GM12878 (cell line): ENCODE measurements around the gene LRCH3. TPM values are rescaled to one million over a fixed set of nuclear protein-coding genes. Genes with fewer than 3 reads are reported as not detected.

ENCODE experiments used
- ATAC-seq: fragments of 200-7000 bp; cut with Tn5 transposase; 3 replicates; pipeline ENCODE4 v1.9.1; 2020; ENCODE audit warnings: mild to moderate bottlenecking, moderate library complexity
- BruUV-seq: library from RNA; stranded (reverse); fragments of 400-500 nt; replicated peaks from 2 replicates; lab custom pipeline; 2021; lab: Mats Ljungman, UMichigan
- CTCF ChIA-PET: fragments of 300-600 bp; sonication (Branson Sonifier 250); formaldehyde crosslinking; extraction: SDS; loops from one replicate; lab custom pipeline; 2021; ENCODE audit warnings: inconsistent platforms; lab: Yijun Ruan, JAX
- POLR2A ChIA-PET: fragments of 350-600 bp; formaldehyde crosslinking; extraction: SDS; loops from one replicate; lab custom pipeline; 2021; ENCODE audit warnings: inconsistent platforms; lab: Charles Lee
- RAD21 ChIA-PET: fragments of 300-600 bp; sonication (Branson Sonifier 250); formaldehyde crosslinking; loops from one replicate; lab custom pipeline; 2023; ENCODE audit warnings: antibody characterized with exemption; ENCODE audit not compliant: unreplicated experiment; lab: Charles Lee
- SMC1A ChIA-PET: fragments of 300-600 bp; sonication (Branson Sonifier 250); formaldehyde crosslinking; loops from one replicate; lab custom pipeline; 2023; ENCODE audit not compliant: unreplicated experiment, uncharacterized antibody; lab: Charles Lee
- DNase-seq: peaks from one replicate; pipeline ENCODE4 v3.0.0-alpha.2; 2011; ENCODE audit warnings: low read depth, low spot score
- FAIRE-seq: peaks from 3 replicates; lab custom pipeline; 2011; peaks lifted over from hg19 to GRCh38; lab: Jason Lieb, UNC
- H2AFZ ChIP-seq: 2 replicates; pipeline ENCODE4 v1.6.0; 2011; ENCODE audit warnings: low read depth, low read length, control low read depth; ENCODE audit not compliant: control insufficient read depth
- H3K27ac ChIP-seq: 2 replicates; pipeline ENCODE4 v1.5.1; 2011; ENCODE audit warnings: control low read depth; ENCODE audit not compliant: control insufficient read depth, insufficient read depth
- H3K27me3 ChIP-seq, 2 experiments: replicated peaks in 1 of 2; 2 replicates each; pipeline versions ENCODE4 v1.6.0 to v1.6.1; 2011; ENCODE audit warnings: low read length in 1 of 2; ENCODE audit not compliant: control insufficient read depth in 2 of 2, insufficient read depth in 2 of 2
- H3K36me3 ChIP-seq, 2 experiments: 2 replicates each; pipeline ENCODE4 v1.5.1; 2011; ENCODE audit warnings: low read length in 1 of 2; ENCODE audit not compliant: control insufficient read depth in 2 of 2, insufficient read depth in 2 of 2
- H3K4me1 ChIP-seq: 2 replicates; pipeline ENCODE4 v1.6.1; 2011; ENCODE audit warnings: mild to moderate bottlenecking, low read length, moderate library complexity, mixed read lengths; ENCODE audit not compliant: control insufficient read depth, insufficient read depth
- H3K4me2 ChIP-seq: 2 replicates; pipeline ENCODE4 v1.6.0; 2011; ENCODE audit warnings: control low read depth; ENCODE audit not compliant: control insufficient read depth, insufficient read depth
- H3K4me3 ChIP-seq: fragments of 200-600 bp; sonication (generic); 2 replicates; pipeline ENCODE4 v1.5.1; 2016
- H3K79me2 ChIP-seq: 2 replicates; pipeline ENCODE4 v1.6.0; 2011; ENCODE audit warnings: low read length; ENCODE audit not compliant: control insufficient read depth, insufficient read depth
- H3K9ac ChIP-seq: 2 replicates; pipeline ENCODE4 v1.8.0; 2011; ENCODE audit warnings: low read length, control low read depth, mixed read lengths; ENCODE audit not compliant: control insufficient read depth, insufficient read depth
- H3K9me3 ChIP-seq: replicated peaks from 3 replicates; pipeline ENCODE4 v1.5.1; 2011; ENCODE audit warnings: mild to moderate bottlenecking, low read length; ENCODE audit not compliant: control insufficient read depth, insufficient read depth
- H4K20me1 ChIP-seq: 2 replicates; pipeline ENCODE4 v1.6.0; 2011; ENCODE audit not compliant: control insufficient read depth, insufficient read depth
- BCL11A ChIP-seq: IDR thresholded peaks from 2 replicates; pipeline ENCODE4 v1.6.1; 2011; ENCODE audit warnings: low read depth, low read length
- CHD1 ChIP-seq: IDR thresholded peaks from 2 replicates; pipeline ENCODE4 v1.6.1; 2012; ENCODE audit warnings: low read depth, low read length, improper control_type of control experiment
- FOXM1 ChIP-seq: IDR thresholded peaks from 2 replicates; pipeline ENCODE4 v1.6.1; 2012; ENCODE audit warnings: low read depth, mild to moderate bottlenecking, inconsistent platforms, low read length, moderate library complexity
- HDAC6 ChIP-seq: fragments of 200-600 bp; sonication (generic); IDR thresholded peaks from one replicate; pipeline ENCODE4 v1.8.0; 2017; ENCODE audit warnings: antibody characterized with exemption; ENCODE audit not compliant: unreplicated experiment
- IKZF2 ChIP-seq, 2 experiments: fragments of 450-650 bp; IDR thresholded peaks; 2 replicates each; pipeline ENCODE4 v1.6.1; 2017; ENCODE audit warnings: mild to moderate bottlenecking in 2 of 2, moderate library complexity in 2 of 2
- MEF2A ChIP-seq: IDR thresholded peaks from 2 replicates; pipeline ENCODE4 v1.6.1; 2011; ENCODE audit warnings: low read depth, mild to moderate bottlenecking, low read length, moderate library complexity; ENCODE audit not compliant: insufficient read depth
- MXI1 ChIP-seq: fragments of 150-350 bp; IDR thresholded peaks from 2 replicates; pipeline ENCODE4 v1.6.1; 2011; ENCODE audit warnings: low read depth, mild to moderate bottlenecking, inconsistent platforms, low read length, improper control_type of control experiment
- NBN ChIP-seq: fragments of 450-650 bp; IDR thresholded peaks from 2 replicates; pipeline ENCODE4 v1.6.1; 2016
- PAX5 ChIP-seq: IDR thresholded peaks from 2 replicates; pipeline ENCODE4 v1.6.1; 2011; ENCODE audit warnings: low read depth, low read length, borderline replicate concordance
- POLR2AphosphoS5 ChIP-seq: IDR thresholded peaks from 2 replicates; pipeline ENCODE4 v1.6.1; 2011; ENCODE audit warnings: mild to moderate bottlenecking, low read length, inconsistent platforms
- SMAD5 ChIP-seq: IDR thresholded peaks from 2 replicates; pipeline ENCODE4 v1.6.1; 2016; ENCODE audit warnings: antibody characterized with exemption, low read depth
- SMARCA5 ChIP-seq: fragments of 450-650 bp; IDR thresholded peaks from 2 replicates; pipeline ENCODE4 v1.6.1; 2017; ENCODE audit warnings: mild to moderate bottlenecking
- SP1 ChIP-seq: IDR thresholded peaks from one replicate; pipeline ENCODE4 v1.6.1; 2011; ENCODE audit warnings: low read depth, low read length
- SUPT20H ChIP-seq: IDR thresholded peaks from 2 replicates; pipeline ENCODE4 v1.6.1; 2011; ENCODE audit warnings: low read depth, mild to moderate bottlenecking, low read length, moderate library complexity, borderline replicate concordance; ENCODE audit not compliant: control insufficient read depth
- SUZ12 ChIP-seq: fragments of 200-600 bp; sonication (generic); IDR thresholded peaks from one replicate; pipeline ENCODE4 v1.6.1; 2018; ENCODE audit warnings: antibody characterized with exemption, mild to moderate bottlenecking; ENCODE audit not compliant: unreplicated experiment
- TAF1 ChIP-seq: IDR thresholded peaks from 2 replicates; pipeline ENCODE4 v1.6.1; 2011; ENCODE audit warnings: mild to moderate bottlenecking, low read depth, low read length, borderline replicate concordance
- ZNF687 ChIP-seq: fragments of 450-650 bp; IDR thresholded peaks from 2 replicates; pipeline ENCODE4 v1.6.1; 2017; ENCODE audit warnings: mild to moderate bottlenecking, moderate library complexity
- WGBS: methylation state at CpG from one replicate; pipeline ENCODE4 v1.1.6; 2016; ENCODE audit warnings: low lambda C conversion rate; ENCODE audit not compliant: insufficient replicate concordance, insufficient coverage; ENCODE audit errors: missing lambda C conversion rate; 5-methylcytosine and 5-hydroxymethylcytosine counted together
- in situ Hi-C: fragments of 300-500 bp; cut with MboI; formaldehyde crosslinking; loops from 9 replicates; pipeline ENCODE4 v1.14.3; 2018; ENCODE audit warnings: mixed read lengths
- intact Hi-C: fragments of 100-400 bp; cut with micrococcal nuclease; formaldehyde crosslinking; loops from one replicate; pipeline ENCODE4 v1.14.2; 2022; ENCODE audit not compliant: unreplicated experiment
- polyA plus RNA-seq, 11 experiments: library from polyadenylated mRNA; depleted of rRNA in 4 of 11; unstranded in 6 of 11; stranded (reverse) in 5 of 11; fragments of >200 nt; fragmentation: Nextera tagmentation in 4 of 11; fragmentation: Illumina TruSeq in 1 of 11; extraction: Ambion mirVana in 4 of 11; extraction: Trizol in 1 of 11; gene quantifications; 1 replicate in 1 of 11; 2 replicates in 10 of 11; pipeline versions ENCODE4 v1.2.1 to v1.2.3, GENCODE V29; 2011 to 2016; ENCODE audit warnings: inconsistent platforms in 2 of 11, missing spikeins in 2 of 11, low read depth in 1 of 11
- total RNA-seq, 4 experiments: library from RNA; depleted of rRNA in 3 of 4; stranded (reverse); fragments of >200 nt in 3 of 4; fragmentation: Illumina TruSeq in 1 of 4; extraction: Trizol in 1 of 4; gene quantifications; 2 replicates each; pipeline versions ENCODE4 v1.2.1 to v1.2.3, GENCODE V29; 2013 to 2021
- TF ChIP-seq, protein P1 (sequence below): fragments of 450-650 bp; IDR thresholded peaks from 2 replicates; pipeline ENCODE4 v1.6.1; 2016; ENCODE audit warnings: mild to moderate bottlenecking

Gene LRCH3
- total and polyA plus RNA-seq, 10 of the 15 experiments (the other 5 are each of a cell fraction or from before 2014, with no cell fraction given), result 3.9 to 136 (median 40.6) TPM

DNA sequence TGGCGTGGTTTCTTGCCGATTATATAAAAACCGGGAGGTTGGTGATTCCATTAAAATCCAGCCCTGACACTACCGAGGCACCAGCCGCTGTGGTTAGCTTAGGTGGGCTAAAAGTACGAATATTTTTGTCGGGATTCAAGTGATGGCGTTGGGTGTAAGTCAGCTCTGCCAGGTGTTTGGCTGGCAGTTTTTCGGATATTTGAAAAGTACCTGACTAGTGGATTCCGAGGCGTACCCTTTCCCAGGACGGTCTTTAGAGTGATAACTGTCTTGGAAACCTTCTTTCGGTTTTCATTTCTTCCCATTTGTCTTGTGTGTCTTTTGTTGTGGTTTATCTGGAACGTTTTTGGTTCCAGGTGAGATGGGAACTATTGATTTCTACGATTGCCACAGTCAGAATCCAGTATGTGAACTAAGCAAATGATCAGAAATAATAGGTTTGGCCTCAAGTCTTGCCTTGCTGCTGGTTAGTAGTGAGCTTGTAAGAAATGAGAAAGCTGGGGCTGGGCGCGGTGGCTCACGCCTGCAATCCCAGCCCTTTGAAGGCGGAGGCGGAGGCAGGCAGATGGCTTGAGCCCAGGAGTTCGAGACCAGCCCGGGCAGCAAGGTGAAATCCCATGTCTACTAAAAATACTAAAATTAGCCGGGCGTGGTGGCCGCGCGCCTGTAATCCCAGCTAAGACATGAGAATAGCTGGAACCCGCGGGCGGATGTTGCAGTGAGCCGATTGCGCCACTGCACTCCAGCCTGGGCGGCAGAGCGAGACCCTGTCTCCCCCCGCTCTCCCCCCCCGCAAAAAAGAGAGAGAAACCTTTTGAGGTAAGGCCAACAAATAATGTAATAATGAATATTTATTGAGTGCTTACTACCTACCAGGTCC, 40.0 kb upstream of the LRCH3 start:
- Histone ChIP-seq H3K27ac (peak overlapping the region; percentile 84), H4K20me1 (peaks cover 3% of the 10 kb centered on the region), H3K36me3 (no peaks in the 10 kb centered on the region), H3K4me2 (peak overlapping the region; percentile 99), H3K27me3 (no peaks in the 10 kb centered on the region), H2AFZ (peak overlapping the region; percentile 57), H3K9ac (peak overlapping the region; percentile 94), H3K4me3 (peak overlapping the region; percentile 82), H3K79me2 (peaks cover 65% of the 10 kb centered on the region), H3K4me1 (peaks cover 19% of the 10 kb centered on the region), H3K9me3 (no peaks in the 10 kb centered on the region)
- RAD21 ChIA-PET, result interaction anchor here (0.9 to 2.2 kb wide), 7 partner anchors 15 to 50 kb away, joined by 3 to 14 read pairs (median 3); partner anchors contain the start of genes LRCH3 and RUBCN
- CTCF ChIA-PET, result interaction anchor here (0.7 to 1.7 kb wide), 6 partner anchors 15 to 66 kb away, joined by 3 to 11 read pairs (median 3); no protein-coding TSS in a partner anchor
- in situ Hi-C loops (no loop called here), intact Hi-C loops (loop anchor here (2.0 to 5.0 kb wide), 2 partner anchors 39 to 40 kb away; partner anchors contain the start of gene LRCH3)
- FAIRE-seq (no peak), DNase-seq (no peak), ATAC-seq (peak; percentile 3; the same call in 1 of the 3 replicates)
- POLR2A ChIA-PET, result interaction anchor here (0.7 to 2.0 kb wide), 8 partner anchors 13 to 45 kb away, joined by 3 to 10 read pairs (median 4); partner anchors contain the start of gene RUBCN
- under 1% methylated on average over 36 of the region's 36 CpGs for WGBS
- TSS peak; percentile 53 for BruUV-seq
- SMC1A ChIA-PET, result interaction anchor here (0.6 to 2.4 kb wide), 7 partner anchors 14 to 50 kb away, joined by 3 to 14 read pairs (median 3); partner anchors contain the start of gene LRCH3
- TF ChIP-seq SUZ12, result no peak
- TF ChIP-seq SMARCA5, result peak; percentile 47; the same call in 1 of the 2 replicates
- no peak; the same call in 1 of the 2 replicates for TF ChIP-seq MXI1
- 0 out of 4 replicates have a peak, but pooled peaks of 1 of the 2 experiments have one; percentile 13 for TF ChIP-seq IKZF2 (IDR thresholded peaks at IDR 0.05)
- TF ChIP-seq NBN, result peak; percentile 24; the same call in 1 of the 2 replicates
- TF ChIP-seq HDAC6, result no peak
- TF ChIP-seq, protein P1, sequence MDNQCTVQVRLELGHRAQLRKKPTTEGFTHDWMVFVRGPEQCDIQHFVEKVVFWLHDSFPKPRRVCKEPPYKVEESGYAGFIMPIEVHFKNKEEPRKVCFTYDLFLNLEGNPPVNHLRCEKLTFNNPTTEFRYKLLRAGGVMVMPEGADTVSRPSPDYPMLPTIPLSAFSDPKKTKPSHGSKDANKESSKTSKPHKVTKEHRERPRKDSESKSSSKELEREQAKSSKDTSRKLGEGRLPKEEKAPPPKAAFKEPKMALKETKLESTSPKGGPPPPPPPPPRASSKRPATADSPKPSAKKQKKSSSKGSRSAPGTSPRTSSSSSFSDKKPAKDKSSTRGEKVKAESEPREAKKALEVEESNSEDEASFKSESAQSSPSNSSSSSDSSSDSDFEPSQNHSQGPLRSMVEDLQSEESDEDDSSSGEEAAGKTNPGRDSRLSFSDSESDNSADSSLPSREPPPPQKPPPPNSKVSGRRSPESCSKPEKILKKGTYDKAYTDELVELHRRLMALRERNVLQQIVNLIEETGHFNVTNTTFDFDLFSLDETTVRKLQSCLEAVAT, result peak; percentile 59; the same call in 1 of the 2 replicates
- TF ChIP-seq SP1, result no peak
- no peak for TF ChIP-seq MEF2A
- TF ChIP-seq PAX5, result peak; percentile 84; the same call in 1 of the 2 replicates
- 0 out of 2 replicates have a peak, but pooled peaks have one; percentile 15 for TF ChIP-seq CHD1
- TF ChIP-seq FOXM1, result peak; percentile 24; the same call in 1 of the 2 replicates
- peak; percentile 23; the same call in 1 of the 2 replicates for TF ChIP-seq TAF1
- no peak for TF ChIP-seq ZNF687
- no peak for TF ChIP-seq SUPT20H
- peak; percentile 20; the same call in 1 of the 2 replicates for TF ChIP-seq POLR2AphosphoS5
- TF ChIP-seq SMAD5, result no peak
- no peak for TF ChIP-seq BCL11A
